ENCODE data around the gene ZMIZ2.
"Not testable (repeated sequence)": the region's sequence is repeated elsewhere in the genome, so short reads cannot be mapped to it uniquely, and the experiment has no call there.

Gene ZMIZ2

DNA sequence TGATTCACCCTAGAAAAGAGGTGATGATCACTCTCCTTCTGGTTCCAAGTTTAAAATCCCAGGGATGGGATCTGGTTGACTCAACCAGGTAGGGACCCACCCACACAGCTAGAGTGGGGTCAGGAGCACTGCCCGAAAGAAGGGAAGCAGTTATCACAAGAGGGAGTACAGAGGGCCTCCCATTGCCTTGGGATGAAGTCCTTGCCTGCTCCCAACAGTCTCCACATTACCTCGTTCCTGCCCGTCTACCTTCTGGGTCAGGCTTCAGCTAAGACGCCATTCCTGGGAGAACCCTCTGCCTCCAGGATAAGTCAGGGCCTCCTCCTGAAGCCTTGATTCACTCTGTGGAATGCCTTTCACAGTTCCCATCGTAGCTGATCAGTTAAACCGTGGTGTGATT lies 23.8 kb downstream of the ZMIZ2 start:
- Mint-ChIP-seq H3K4me3 (no peak overlapping the region), H3K36me3 (ENCODE audit: low read depth) (peaks cover 15% of the 10 kb centered on the region), H3K9me3 (no peaks in the 10 kb centered on the region), H3K27me3 (ENCODE audit: low read depth) (peaks cover 4% of the 10 kb centered on the region), H3K4me1 (peaks cover 35% of the 10 kb centered on the region), H3K27ac (no peak overlapping the region)
- TF ChIP-seq, protein P1, sequence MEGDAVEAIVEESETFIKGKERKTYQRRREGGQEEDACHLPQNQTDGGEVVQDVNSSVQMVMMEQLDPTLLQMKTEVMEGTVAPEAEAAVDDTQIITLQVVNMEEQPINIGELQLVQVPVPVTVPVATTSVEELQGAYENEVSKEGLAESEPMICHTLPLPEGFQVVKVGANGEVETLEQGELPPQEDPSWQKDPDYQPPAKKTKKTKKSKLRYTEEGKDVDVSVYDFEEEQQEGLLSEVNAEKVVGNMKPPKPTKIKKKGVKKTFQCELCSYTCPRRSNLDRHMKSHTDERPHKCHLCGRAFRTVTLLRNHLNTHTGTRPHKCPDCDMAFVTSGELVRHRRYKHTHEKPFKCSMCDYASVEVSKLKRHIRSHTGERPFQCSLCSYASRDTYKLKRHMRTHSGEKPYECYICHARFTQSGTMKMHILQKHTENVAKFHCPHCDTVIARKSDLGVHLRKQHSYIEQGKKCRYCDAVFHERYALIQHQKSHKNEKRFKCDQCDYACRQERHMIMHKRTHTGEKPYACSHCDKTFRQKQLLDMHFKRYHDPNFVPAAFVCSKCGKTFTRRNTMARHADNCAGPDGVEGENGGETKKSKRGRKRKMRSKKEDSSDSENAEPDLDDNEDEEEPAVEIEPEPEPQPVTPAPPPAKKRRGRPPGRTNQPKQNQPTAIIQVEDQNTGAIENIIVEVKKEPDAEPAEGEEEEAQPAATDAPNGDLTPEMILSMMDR (IDR thresholded peaks at IDR 0.05; ENCODE audit: unreplicated experiment in 3 of 3), result no peak

DNA sequence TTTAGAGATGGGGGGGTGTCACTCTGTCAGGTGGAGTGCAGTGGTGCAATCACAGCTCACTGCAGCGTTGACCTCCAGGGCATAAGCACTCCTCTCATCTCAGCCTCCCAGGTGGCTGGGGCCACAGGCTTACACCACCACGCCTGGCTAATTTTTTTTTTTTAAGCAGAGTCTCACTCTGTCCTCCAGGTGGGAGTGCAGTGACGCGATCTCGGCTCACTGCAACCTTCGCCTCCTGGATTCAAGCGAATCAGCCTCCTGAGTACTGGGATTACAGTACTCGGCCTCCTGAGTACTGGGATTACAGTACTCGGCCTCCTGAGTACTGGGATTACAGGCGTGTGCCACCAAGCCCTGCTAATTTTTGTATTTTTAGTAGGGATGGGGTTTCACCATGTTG lies 24.2 kb downstream of the ZMIZ2 start:
- no peak overlapping the region for H3K27ac Mint-ChIP-seq
- H3K4me3 Mint-ChIP-seq, result no peak overlapping the region
- H3K4me1 Mint-ChIP-seq, result peaks cover 30% of the 10 kb centered on the region
- no peaks in the 10 kb centered on the region for H3K9me3 Mint-ChIP-seq
- H3K36me3 Mint-ChIP-seq (ENCODE audit: low read depth), result peaks cover 11% of the 10 kb centered on the region
- peaks cover 4% of the 10 kb centered on the region for H3K27me3 Mint-ChIP-seq (ENCODE audit: low read depth)
- TF ChIP-seq, protein P1 (IDR thresholded peaks at IDR 0.05; ENCODE audit: unreplicated experiment in 3 of 3), result no peak

DNA sequence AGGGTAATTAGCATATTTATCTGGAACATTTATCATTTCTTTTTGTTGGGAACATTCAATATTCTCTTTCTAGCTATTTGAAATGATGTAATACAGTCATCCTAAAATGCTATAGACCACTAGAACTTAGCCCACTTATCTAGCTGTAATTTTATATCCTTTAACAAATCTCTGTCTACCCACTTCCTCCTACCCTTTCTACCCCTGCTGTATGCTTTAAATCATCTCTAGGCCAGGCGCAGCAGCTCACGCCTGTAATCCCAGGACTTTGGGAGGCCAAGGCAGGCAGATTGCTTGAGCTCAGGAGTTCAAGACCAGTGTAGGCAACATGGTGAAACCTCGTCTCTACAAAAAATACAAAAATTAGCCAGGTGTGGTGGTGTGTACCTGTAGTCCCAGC lies 25.8 kb downstream of the ZMIZ2 start:
- not testable (repeated sequence) for H3K9me3 Mint-ChIP-seq; H3K27me3 Mint-ChIP-seq (ENCODE audit: low read depth); H3K27ac Mint-ChIP-seq; H3K36me3 Mint-ChIP-seq (ENCODE audit: low read depth); H3K4me3 Mint-ChIP-seq
- H3K4me1 Mint-ChIP-seq, result peaks cover 14% of the 10 kb centered on the region

DNA sequence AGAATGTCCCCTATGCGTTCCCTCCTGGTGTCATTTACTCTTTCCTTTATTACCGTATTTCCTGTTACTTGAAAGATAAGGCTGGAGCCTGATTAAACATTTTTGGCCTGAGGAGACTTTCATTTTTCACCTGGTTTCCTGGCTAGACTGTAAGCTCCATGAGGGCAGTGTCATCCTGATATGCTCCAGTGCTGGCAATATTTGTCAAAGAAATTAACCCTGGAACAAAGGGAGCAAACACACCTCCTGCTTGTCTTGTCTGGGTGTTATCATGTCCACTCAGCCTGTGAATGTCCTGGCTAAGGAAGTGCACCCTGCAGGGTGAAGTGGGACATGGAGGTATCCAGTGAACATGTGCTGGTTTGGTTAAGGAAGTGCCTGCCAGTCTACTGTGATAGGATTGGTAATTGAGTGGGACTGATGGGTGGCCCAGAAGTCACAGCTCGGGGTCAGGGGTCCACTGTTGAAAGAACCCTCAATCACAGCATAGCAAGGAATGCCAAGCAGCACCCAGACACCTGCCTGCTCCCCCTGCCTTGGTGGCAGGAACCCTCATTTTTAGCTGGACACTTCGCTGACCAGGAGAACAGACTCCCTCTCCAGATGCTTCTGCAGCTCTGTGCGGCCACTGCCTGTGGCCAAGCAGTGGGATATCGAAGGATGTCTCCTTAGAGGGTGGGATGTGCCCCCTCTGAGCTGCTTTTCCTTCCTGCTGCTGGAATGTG lies 26.9 kb downstream of the ZMIZ2 start:
- H3K9me3 Mint-ChIP-seq, result no peaks in the 10 kb centered on the region
- TF ChIP-seq, protein P1 (IDR thresholded peaks at IDR 0.05; ENCODE audit: unreplicated experiment in 3 of 3), result no peak
- H3K4me3 Mint-ChIP-seq, result no peak overlapping the region
- H3K27ac Mint-ChIP-seq, result no peak overlapping the region
- peaks cover 5% of the 10 kb centered on the region for H3K4me1 Mint-ChIP-seq
- H3K36me3 Mint-ChIP-seq (ENCODE audit: low read depth), result no peaks in the 10 kb centered on the region
- no peaks in the 10 kb centered on the region for H3K27me3 Mint-ChIP-seq (ENCODE audit: low read depth)

DNA sequence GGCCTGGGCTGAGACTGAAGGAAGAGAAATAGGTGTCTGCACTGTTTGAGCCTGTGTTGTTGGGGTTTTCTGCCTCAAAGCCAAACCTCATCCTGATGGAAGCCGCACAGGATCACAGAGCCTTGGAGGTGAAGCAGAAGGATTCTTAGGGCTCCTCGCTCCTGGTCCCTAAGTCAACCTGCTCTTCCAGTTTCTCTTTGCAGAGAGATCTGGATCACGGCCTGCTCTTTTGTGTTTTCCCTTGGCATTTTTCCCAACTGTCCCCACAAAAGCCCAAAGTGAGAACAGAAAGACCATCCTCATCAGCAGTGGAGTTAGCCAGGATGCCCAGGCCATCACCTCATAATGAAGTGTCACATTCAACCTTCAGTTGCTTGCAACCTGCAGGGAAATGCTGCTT lies 27.6 kb downstream of the ZMIZ2 start:
- H3K4me3 Mint-ChIP-seq, result no peak overlapping the region
- no peaks in the 10 kb centered on the region for H3K9me3 Mint-ChIP-seq
- no peak overlapping the region for H3K27ac Mint-ChIP-seq
- H3K27me3 Mint-ChIP-seq (ENCODE audit: low read depth), result no peaks in the 10 kb centered on the region
- peaks cover 4% of the 10 kb centered on the region for H3K4me1 Mint-ChIP-seq
- TF ChIP-seq, protein P1 (IDR thresholded peaks at IDR 0.05; ENCODE audit: unreplicated experiment in 3 of 3), result no peak
- H3K36me3 Mint-ChIP-seq (ENCODE audit: low read depth), result no peaks in the 10 kb centered on the region

DNA sequence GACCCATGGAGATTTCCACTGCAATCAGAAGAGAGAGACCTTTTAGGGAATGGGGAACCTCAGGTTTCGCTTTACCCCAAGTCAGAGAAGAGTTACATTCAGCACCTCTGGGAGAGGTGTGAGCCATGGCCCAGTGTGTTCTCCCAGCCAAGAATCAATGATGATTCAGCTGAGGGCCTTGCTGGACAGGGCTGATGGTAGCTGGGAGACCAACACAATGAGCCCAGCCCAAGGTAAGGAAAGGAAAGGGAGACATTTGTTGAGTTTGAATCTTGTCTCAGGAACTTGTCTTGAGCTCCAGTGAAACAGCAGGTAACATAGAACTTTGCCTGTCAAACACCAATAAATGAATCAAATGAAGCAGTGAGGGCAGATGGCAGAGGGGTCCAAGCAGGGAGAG lies 33.8 kb downstream of the ZMIZ2 start:
- H3K27ac Mint-ChIP-seq, result no peak overlapping the region
- H3K27me3 Mint-ChIP-seq (ENCODE audit: low read depth), result no peaks in the 10 kb centered on the region
- H3K9me3 Mint-ChIP-seq, result peaks cover 19% of the 10 kb centered on the region

More for the DNA sequence above, 33.8 kb downstream of the ZMIZ2 start:
- Mint-ChIP-seq H3K36me3 (ENCODE audit: low read depth) (peaks cover 3% of the 10 kb centered on the region), H3K4me3 (no peak overlapping the region), H3K4me1 (no peaks in the 10 kb centered on the region)
- TF ChIP-seq, protein P1 (IDR thresholded peaks at IDR 0.05; ENCODE audit: unreplicated experiment in 3 of 3), result no peak
